Measurements from ENCODE around the gene SRRM5.

- no peak for TF ChIP-seq CTCF (IDR thresholded peaks at IDR 0.05; ENCODE audit: insufficient read depth, low read length, poor library complexity, severe bottlenecking)
- no peak for TF ChIP-seq EZH2phosphoT487 (conservative IDR thresholded peaks at IDR 0.05; ENCODE audit: low read length)
Measured at GRCh38 chr19:43658001-43658400, 46.1 kb downstream of the SRRM5 start.

All from SU-DHL-6 (cell line).